ENCODE results near the gene MATN4.

GRCh38 chr20:45282700-45283550, 25.2 kb downstream of the MATN4 start:
- no peak for TF ChIP-seq POLR2A (IDR thresholded peaks at IDR 0.05)
- no peak for TF ChIP-seq CTCF (IDR thresholded peaks at IDR 0.05)

Data from adrenal gland (tissue), 5 donors.